B cell (primary cell): Measurements from ENCODE around the gene FCER2. TPM values are rescaled to one million over a fixed set of nuclear protein-coding genes. Genes with fewer than 3 reads are reported as not detected.
A peak's percentile ranks its signal among the peaks of the same experiment; 100 is the strongest.

ENCODE experiments used
- ATAC-seq: fragments of 200-7000 bp; cut with Tn5 transposase; one replicate; pipeline ENCODE4 v1.10.0; 2021; ENCODE audit warnings: low read depth, mild to moderate bottlenecking, moderate number of reproducible peaks, moderate library complexity
- CTCF ChIA-PET: fragments of 350-600 bp; sonication (Branson Sonifier 250); formaldehyde crosslinking; loops from one replicate; lab custom pipeline; 2021; ENCODE audit warnings: antibody characterized with exemption, inconsistent platforms; lab: Charles Lee
- POLR2A ChIA-PET: fragments of 350-600 bp; sonication (Branson Sonifier 250); formaldehyde crosslinking; loops from one replicate; lab custom pipeline; 2021; ENCODE audit warnings: antibody characterized with exemption; lab: Charles Lee
- DNase-seq: peaks from one replicate; pipeline ENCODE4 v3.0.0; 2013
- H2AFZ ChIP-seq: 2 replicates; pipeline ENCODE4 v1.6.1; 2012; ENCODE audit warnings: mild to moderate bottlenecking, low read depth, low read length; ENCODE audit not compliant: insufficient read depth, poor library complexity, severe bottlenecking
- H3K27ac ChIP-seq, 2 donors: 1 replicate in 1 of 2; 2 replicates in 1 of 2; pipeline ENCODE4 v1.5.1; 2012 to 2013; ENCODE audit warnings: low read length in 2 of 2, mild to moderate bottlenecking in 2 of 2, moderate library complexity in 1 of 2
- H3K27me3 ChIP-seq, 4 experiments: fragments of 200-600 bp in 1 of 4; sonication (generic) in 1 of 4; replicated peaks in 1 of 4; 1 replicate in 2 of 4; 2 replicates in 2 of 4; pipeline versions ENCODE4 v1.6.1 to v1.7.0; 2013 to 2016; ENCODE audit warnings: low read length in 3 of 4, mild to moderate bottlenecking in 2 of 4, mixed read lengths in 1 of 4, moderate library complexity in 1 of 4; ENCODE audit not compliant: insufficient read depth in 4 of 4, control insufficient read depth in 3 of 4; ENCODE audit errors: control extremely low read depth in 1 of 4
- H3K36me3 ChIP-seq, 2 experiments: replicated peaks in 1 of 2; 1 replicate in 1 of 2; 2 replicates in 1 of 2; pipeline versions ENCODE4 v1.6.1 to v1.7.1; 2013; ENCODE audit warnings: low read length in 1 of 2; ENCODE audit not compliant: insufficient read depth in 2 of 2, control insufficient read depth in 1 of 2; ENCODE audit errors: control extremely low read depth in 1 of 2, extremely low read depth in 1 of 2
- H3K4me1 ChIP-seq, 2 donors: fragments of 200-600 bp in 1 of 2; sonication (generic) in 1 of 2; 1 replicate in 1 of 2; 2 replicates in 1 of 2; pipeline versions ENCODE4 v1.5.1 to v1.6.1; 2013 to 2017; ENCODE audit warnings: low read length in 2 of 2; ENCODE audit not compliant: control insufficient read depth in 2 of 2, insufficient read depth in 2 of 2
- H3K4me2 ChIP-seq: replicated peaks from 2 replicates; pipeline ENCODE3; 2012; ENCODE audit warnings: mild to moderate bottlenecking, low read depth, low read length; ENCODE audit not compliant: poor library complexity, severe bottlenecking
- H3K4me3 ChIP-seq, 5 experiments: fragments of 200-600 bp in 1 of 5; sonication (generic) in 1 of 5; 1 replicate in 3 of 5; 2 replicates in 2 of 5; pipeline versions ENCODE4 v1.5.1 to v1.7.0; 2011 to 2016; ENCODE audit warnings: low read length in 4 of 5, mild to moderate bottlenecking in 4 of 5, low read depth in 2 of 5, control low read depth in 1 of 5, moderate library complexity in 1 of 5; ENCODE audit not compliant: insufficient read depth in 1 of 5; ENCODE audit errors: control extremely low read depth in 1 of 5, extremely low read depth in 1 of 5
- H3K79me2 ChIP-seq: fragments of 200-600 bp; sonication (generic); one replicate; pipeline ENCODE4 v1.6.0; 2016; ENCODE audit warnings: low read length; ENCODE audit not compliant: control insufficient read depth, insufficient read depth
- H3K9ac ChIP-seq: fragments of 200-600 bp; sonication (generic); 2 replicates; pipeline ENCODE4 v1.6.1; 2017; ENCODE audit warnings: mild to moderate bottlenecking, low read length, moderate library complexity
- H3K9me3 ChIP-seq, 3 donors: one replicate each; pipeline versions ENCODE4 v1.6.1 to v1.7.1; 2013; ENCODE audit warnings: low read length in 2 of 3; ENCODE audit not compliant: control insufficient read depth in 2 of 3, insufficient read depth in 1 of 3; ENCODE audit errors: control extremely low read depth in 1 of 3
- H4K20me1 ChIP-seq: 2 replicates; pipeline ENCODE4 v1.6.0; 2012; ENCODE audit warnings: mild to moderate bottlenecking, low read length; ENCODE audit not compliant: insufficient read depth, control insufficient read depth, poor library complexity, severe bottlenecking
- H3K27ac Mint-ChIP-seq: one replicate; pipeline ENCODE4 v1.8.0; 2021; ENCODE audit warnings: mixed read lengths
- H3K27me3 Mint-ChIP-seq: one replicate; pipeline ENCODE4 v1.8.0; 2021; ENCODE audit warnings: mixed read lengths
- H3K4me1 Mint-ChIP-seq: one replicate; pipeline ENCODE4 v1.8.0; 2021; ENCODE audit warnings: mixed read lengths
- H3K4me3 Mint-ChIP-seq: one replicate; pipeline ENCODE4 v1.8.0; 2021; ENCODE audit warnings: mixed read lengths
- H3K9me3 Mint-ChIP-seq: one replicate; pipeline ENCODE4 v1.8.0; 2022; ENCODE audit warnings: mixed read lengths; ENCODE audit not compliant: insufficient read depth
- CTCF ChIP-seq: fragments of 200-600 bp; IDR thresholded peaks from one replicate; pipeline ENCODE4 v1.8.0; 2022; ENCODE audit warnings: antibody characterized with exemption, mild to moderate bottlenecking
- EZH2 ChIP-seq: IDR thresholded peaks from 2 replicates; pipeline ENCODE4 v1.6.1; 2012; ENCODE audit warnings: borderline replicate concordance, low read depth, mild to moderate bottlenecking, moderate library complexity, low read length; ENCODE audit not compliant: insufficient read depth, poor library complexity, severe bottlenecking
- WGBS: methylation state at CpG from one replicate; pipeline ENCODE4 v1.1.5; 2013; ENCODE audit warnings: missing lambda C conversion rate; ENCODE audit not compliant: insufficient coverage; 5-methylcytosine and 5-hydroxymethylcytosine counted together
- intact Hi-C: fragments of 100-400 bp; cut with micrococcal nuclease; formaldehyde crosslinking; loops from one replicate; pipeline ENCODE4 v1.10.0; 2022
- polyA plus RNA-seq: library from polyadenylated mRNA; depleted of rRNA; stranded (reverse); fragments of >200 nt; gene quantifications from 2 replicates; pipeline ENCODE4 v1.2.3, GENCODE V29; 2012
- total RNA-seq, 2 donors: library from RNA; stranded (reverse); fragments of 120-200 nt in 1 of 2; gene quantifications; 1 replicate in 1 of 2; 2 replicates in 1 of 2; pipeline versions ENCODE4 v1.2.3 to v1.2.4, GENCODE V29; 2013 to 2022

Gene FCER2
- total and polyA plus RNA-seq, 2 donors (not counting 1 experiment from before 2014, with no cell fraction given), result 17.1 to 419 TPM

DNA sequence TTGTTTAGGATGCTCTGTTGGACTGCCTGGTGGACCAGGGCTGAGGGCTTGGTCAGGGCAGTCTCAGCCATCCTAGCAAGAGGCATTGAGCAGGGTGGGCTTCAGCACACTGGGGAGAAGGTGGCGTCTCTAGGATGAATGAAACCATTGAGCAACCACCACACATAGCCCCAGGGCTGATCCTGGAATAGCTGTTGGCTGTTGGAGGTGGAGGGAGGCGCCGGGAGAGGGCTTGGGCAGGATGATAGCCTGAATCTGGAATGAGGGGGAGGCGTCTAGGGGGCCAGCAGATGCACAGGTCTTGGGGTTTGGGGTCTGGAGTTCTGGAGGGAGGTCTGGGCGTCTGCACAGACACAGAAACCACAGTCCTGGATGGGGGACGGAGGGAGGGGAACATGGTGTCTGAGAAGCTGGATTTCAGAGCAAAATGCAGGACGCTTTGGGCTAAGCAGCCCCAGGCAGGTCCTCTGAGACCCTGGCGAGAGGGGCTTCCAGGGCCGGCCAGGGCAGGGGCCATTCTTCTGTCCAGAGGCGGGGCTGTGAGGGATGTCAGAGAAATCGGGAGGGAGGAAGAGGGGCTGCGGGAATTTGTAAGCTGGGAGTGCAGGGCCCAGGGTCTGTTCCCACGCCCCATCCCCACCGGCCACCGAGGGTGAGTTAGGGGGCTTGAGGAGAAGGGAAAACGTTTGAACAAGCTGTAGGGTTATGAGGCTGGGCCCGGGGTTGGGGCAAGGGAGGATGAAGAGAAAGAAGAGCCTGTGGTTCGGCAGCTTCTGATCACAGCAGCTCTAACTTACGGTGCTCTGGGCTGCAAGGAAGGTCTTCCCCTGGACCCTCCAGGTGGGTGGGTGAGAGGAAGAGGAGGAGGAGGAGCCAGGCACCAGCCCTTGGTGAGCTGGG, 16.1 kb downstream of the FCER2 start:
- intact Hi-C loops, result no loop called here
- ATAC-seq, result no peak
- CTCF ChIA-PET, result interaction anchor here (0.6 to 1.3 kb wide), 4 partner anchors 13 to 114 kb away, joined by 3 to 4 read pairs (median 4); no protein-coding TSS in a partner anchor
- peaks cover 30% of the 10 kb centered on the region for H3K79me2 ChIP-seq
- Mint-ChIP-seq H3K9me3 (no peaks in the 10 kb centered on the region), H3K27ac (peak overlapping the region; percentile 68), H3K27me3 (no peaks in the 10 kb centered on the region), H3K4me1 (peaks cover 35% of the 10 kb centered on the region), H3K4me3 (no peak overlapping the region)
- H3K36me3 ChIP-seq, result peaks cover 0 to 49% of the 10 kb centered on the region in 2 experiments
- H3K4me3 ChIP-seq, result no peak overlapping the region
- H3K27ac ChIP-seq, result peak overlapping the region in 1 of 2 donors; percentile 48
- H3K27me3 ChIP-seq, result no peaks in the 10 kb centered on the region
- H3K9me3 ChIP-seq, result peaks cover 0 to 4% (median 0%) of the 10 kb centered on the region in 3 donors
- H3K9ac ChIP-seq, result no peak overlapping the region
- TF ChIP-seq EZH2 (no peak), CTCF (no peak)
- peak; percentile 22 for DNase-seq
- no peak overlapping the region for H2AFZ ChIP-seq
- H3K4me2 ChIP-seq, result no peak overlapping the region
- POLR2A ChIA-PET, result interaction anchor here (0.8 kb wide), 1 partner anchor 24 kb away, joined by 3 read pairs; no protein-coding TSS in a partner anchor
- WGBS, result 94% methylated on average over 16 of the region's 19 CpGs
- peaks cover 11 to 16% of the 10 kb centered on the region in 2 donors for H3K4me1 ChIP-seq
- peaks cover 53% of the 10 kb centered on the region for H4K20me1 ChIP-seq
